Measurements from ENCODE around the gene CCDC57. TPM values are rescaled to one million over a fixed set of nuclear protein-coding genes. Genes with fewer than 3 reads are reported as not detected.
A peak's percentile ranks its signal among the peaks of the same experiment; 100 is the strongest.

CCDC57 gene
- total and polyA plus RNA-seq, 9 of the 15 experiments (the other 6 are each of a cell fraction or from before 2014, with no cell fraction given) = 0.83 to 36.2 (median 13.6) TPM

DNA sequence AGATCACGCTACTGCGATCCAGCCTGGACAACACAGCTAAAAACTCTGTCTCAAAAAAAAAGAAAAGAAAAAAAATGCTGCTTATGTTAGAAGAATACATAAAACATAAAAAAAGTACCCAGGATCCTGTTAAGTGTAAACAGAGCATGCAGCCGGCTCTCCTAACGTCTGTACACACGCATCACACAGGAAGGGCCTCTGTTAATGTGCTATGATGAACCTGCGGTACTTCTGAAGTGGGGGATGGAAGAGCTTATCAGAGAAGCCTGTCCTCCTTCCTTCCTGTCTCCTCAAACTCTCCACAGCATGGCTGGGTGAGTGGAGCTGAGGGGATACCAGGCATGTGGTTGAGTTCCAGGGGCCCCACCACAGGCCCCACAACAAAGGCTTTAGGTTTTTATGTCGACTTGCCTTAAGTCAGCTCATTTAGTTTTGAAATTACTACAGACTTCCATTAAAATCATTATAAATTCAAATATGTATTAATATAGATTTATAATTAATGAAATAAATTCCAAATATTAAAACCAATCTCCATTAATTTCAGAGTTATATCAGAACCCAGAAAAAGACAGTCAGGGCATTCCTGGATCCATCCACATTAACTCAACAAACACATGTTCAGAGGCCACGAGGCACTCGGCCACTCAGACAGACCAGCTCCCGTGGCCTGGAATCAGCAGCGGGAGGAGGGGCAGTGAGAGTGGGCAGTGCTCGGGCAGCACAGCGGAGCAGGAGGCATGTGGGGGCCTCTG is 11.7 kb downstream of the CCDC57 start (continued):
- TF ChIP-seq, protein P1, sequence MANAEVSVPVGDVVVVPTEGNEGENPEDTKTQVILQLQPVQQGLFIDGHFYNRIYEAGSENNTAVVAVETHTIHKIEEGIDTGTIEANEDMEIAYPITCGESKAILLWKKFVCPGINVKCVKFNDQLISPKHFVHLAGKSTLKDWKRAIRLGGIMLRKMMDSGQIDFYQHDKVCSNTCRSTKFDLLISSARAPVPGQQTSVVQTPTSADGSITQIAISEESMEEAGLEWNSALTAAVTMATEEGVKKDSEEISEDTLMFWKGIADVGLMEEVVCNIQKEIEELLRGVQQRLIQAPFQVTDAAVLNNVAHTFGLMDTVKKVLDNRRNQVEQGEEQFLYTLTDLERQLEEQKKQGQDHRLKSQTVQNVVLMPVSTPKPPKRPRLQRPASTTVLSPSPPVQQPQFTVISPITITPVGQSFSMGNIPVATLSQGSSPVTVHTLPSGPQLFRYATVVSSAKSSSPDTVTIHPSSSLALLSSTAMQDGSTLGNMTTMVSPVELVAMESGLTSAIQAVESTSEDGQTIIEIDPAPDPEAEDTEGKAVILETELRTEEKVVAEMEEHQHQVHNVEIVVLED (CRISPR knock-in tag; IDR thresholded peaks at IDR 0.05) = no peak
- TF ChIP-seq, protein P2, sequence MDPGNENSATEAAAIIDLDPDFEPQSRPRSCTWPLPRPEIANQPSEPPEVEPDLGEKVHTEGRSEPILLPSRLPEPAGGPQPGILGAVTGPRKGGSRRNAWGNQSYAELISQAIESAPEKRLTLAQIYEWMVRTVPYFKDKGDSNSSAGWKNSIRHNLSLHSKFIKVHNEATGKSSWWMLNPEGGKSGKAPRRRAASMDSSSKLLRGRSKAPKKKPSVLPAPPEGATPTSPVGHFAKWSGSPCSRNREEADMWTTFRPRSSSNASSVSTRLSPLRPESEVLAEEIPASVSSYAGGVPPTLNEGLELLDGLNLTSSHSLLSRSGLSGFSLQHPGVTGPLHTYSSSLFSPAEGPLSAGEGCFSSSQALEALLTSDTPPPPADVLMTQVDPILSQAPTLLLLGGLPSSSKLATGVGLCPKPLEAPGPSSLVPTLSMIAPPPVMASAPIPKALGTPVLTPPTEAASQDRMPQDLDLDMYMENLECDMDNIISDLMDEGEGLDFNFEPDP (CRISPR knock-in tag; IDR thresholded peaks at IDR 0.05) = no peak
- TF ChIP-seq, protein P3, sequence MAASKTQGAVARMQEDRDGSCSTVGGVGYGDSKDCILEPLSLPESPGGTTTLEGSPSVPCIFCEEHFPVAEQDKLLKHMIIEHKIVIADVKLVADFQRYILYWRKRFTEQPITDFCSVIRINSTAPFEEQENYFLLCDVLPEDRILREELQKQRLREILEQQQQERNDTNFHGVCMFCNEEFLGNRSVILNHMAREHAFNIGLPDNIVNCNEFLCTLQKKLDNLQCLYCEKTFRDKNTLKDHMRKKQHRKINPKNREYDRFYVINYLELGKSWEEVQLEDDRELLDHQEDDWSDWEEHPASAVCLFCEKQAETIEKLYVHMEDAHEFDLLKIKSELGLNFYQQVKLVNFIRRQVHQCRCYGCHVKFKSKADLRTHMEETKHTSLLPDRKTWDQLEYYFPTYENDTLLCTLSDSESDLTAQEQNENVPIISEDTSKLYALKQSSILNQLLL (CRISPR knock-in tag; IDR thresholded peaks at IDR 0.05; ENCODE audit: borderline replicate concordance) = no peak
- TF ChIP-seq NFE2 (IDR thresholded peaks at IDR 0.05; ENCODE audit: low read depth) (0 out of 2 replicates have a peak, but pooled peaks have one; percentile 4), MBD2 (IDR thresholded peaks at IDR 0.05; ENCODE audit: borderline replicate concordance, low read depth) (0 out of 2 replicates have a peak, but pooled peaks have one; percentile 14), PHTF2 (CRISPR knock-in tag; IDR thresholded peaks at IDR 0.05) (no peak), MCM2 (IDR thresholded peaks at IDR 0.05; ENCODE audit: low read depth) (no peak), ZNF174 (CRISPR knock-in tag; IDR thresholded peaks at IDR 0.05) (no peak), GTF2E2 (tag; IDR thresholded peaks at IDR 0.05) (no peak), ZNF707 (CRISPR knock-in tag; conservative IDR thresholded peaks at IDR 0.05) (no peak), ILF3 (IDR thresholded peaks at IDR 0.05; ENCODE audit: borderline replicate concordance) (no peak), XRCC3 (IDR thresholded peaks at IDR 0.05) (no peak), GATAD2B (IDR thresholded peaks at IDR 0.05; ENCODE audit: borderline replicate concordance) (peak; percentile 17; the same call in 1 of the 2 replicates), ZFX (CRISPR knock-in tag; IDR thresholded peaks at IDR 0.05) (no peak; the same call in none of the 2 replicates), ZNF232 (CRISPR knock-in tag; IDR thresholded peaks at IDR 0.05) (no peak), CBFB (CRISPR knock-in tag; IDR thresholded peaks at IDR 0.05) (no peak), DNMT1 (IDR thresholded peaks at IDR 0.05) (no peak), NR2C1 (IDR thresholded peaks at IDR 0.05) (no peak), NR2C1 (tag; IDR thresholded peaks at IDR 0.05) (no peak), HCFC1 (IDR thresholded peaks at IDR 0.05; ENCODE audit: low read depth, low read length) (no peak)
- TF ChIP-seq, protein P4, sequence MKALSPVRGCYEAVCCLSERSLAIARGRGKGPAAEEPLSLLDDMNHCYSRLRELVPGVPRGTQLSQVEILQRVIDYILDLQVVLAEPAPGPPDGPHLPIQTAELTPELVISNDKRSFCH (CRISPR knock-in tag; IDR thresholded peaks at IDR 0.05) = no peak
- TF ChIP-seq, protein P4 (tag; IDR thresholded peaks at IDR 0.05) = no peak
- TF ChIP-seq, protein P5, sequence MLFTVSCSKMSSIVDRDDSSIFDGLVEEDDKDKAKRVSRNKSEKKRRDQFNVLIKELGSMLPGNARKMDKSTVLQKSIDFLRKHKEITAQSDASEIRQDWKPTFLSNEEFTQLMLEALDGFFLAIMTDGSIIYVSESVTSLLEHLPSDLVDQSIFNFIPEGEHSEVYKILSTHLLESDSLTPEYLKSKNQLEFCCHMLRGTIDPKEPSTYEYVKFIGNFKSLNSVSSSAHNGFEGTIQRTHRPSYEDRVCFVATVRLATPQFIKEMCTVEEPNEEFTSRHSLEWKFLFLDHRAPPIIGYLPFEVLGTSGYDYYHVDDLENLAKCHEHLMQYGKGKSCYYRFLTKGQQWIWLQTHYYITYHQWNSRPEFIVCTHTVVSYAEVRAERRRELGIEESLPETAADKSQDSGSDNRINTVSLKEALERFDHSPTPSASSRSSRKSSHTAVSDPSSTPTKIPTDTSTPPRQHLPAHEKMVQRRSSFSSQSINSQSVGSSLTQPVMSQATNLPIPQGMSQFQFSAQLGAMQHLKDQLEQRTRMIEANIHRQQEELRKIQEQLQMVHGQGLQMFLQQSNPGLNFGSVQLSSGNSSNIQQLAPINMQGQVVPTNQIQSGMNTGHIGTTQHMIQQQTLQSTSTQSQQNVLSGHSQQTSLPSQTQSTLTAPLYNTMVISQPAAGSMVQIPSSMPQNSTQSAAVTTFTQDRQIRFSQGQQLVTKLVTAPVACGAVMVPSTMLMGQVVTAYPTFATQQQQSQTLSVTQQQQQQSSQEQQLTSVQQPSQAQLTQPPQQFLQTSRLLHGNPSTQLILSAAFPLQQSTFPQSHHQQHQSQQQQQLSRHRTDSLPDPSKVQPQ (CRISPR knock-in tag; IDR thresholded peaks at IDR 0.05; ENCODE audit: borderline replicate concordance) = no peak
